Peyer's patch (tissue), 4 donors: ENCODE measurements around the gene BICD1.

Experiments used
- POLR2A ChIP-seq, 2 donors: fragments of 450-650 bp; IDR thresholded peaks; one replicate each; pipeline ENCODE4 v1.5.1; 2017; ENCODE audit warnings: antibody characterized with exemption in 2 of 2, mild to moderate bottlenecking in 2 of 2, moderate library complexity in 2 of 2
- TF ChIP-seq, protein P1 (sequence below), 6 experiments: fragments of 450-650 bp in 4 of 6; fragments of 200-600 bp in 2 of 6; sonication (generic) in 1 of 6; IDR thresholded peaks; one replicate each; pipeline ENCODE4 v1.5.1; 2017 to 2019; ENCODE audit warnings: antibody characterized with exemption in 6 of 6, mild to moderate bottlenecking in 3 of 6, moderate library complexity in 1 of 6

- TF ChIP-seq POLR2A (IDR thresholded peaks at IDR 0.05) = no peak
- TF ChIP-seq, protein P1, sequence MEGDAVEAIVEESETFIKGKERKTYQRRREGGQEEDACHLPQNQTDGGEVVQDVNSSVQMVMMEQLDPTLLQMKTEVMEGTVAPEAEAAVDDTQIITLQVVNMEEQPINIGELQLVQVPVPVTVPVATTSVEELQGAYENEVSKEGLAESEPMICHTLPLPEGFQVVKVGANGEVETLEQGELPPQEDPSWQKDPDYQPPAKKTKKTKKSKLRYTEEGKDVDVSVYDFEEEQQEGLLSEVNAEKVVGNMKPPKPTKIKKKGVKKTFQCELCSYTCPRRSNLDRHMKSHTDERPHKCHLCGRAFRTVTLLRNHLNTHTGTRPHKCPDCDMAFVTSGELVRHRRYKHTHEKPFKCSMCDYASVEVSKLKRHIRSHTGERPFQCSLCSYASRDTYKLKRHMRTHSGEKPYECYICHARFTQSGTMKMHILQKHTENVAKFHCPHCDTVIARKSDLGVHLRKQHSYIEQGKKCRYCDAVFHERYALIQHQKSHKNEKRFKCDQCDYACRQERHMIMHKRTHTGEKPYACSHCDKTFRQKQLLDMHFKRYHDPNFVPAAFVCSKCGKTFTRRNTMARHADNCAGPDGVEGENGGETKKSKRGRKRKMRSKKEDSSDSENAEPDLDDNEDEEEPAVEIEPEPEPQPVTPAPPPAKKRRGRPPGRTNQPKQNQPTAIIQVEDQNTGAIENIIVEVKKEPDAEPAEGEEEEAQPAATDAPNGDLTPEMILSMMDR (IDR thresholded peaks at IDR 0.05) = no peak
Observed at GRCh38 chr12:32418221-32418620, 311.6 kb downstream of the BICD1 start.
